HCT116 (cell line): Measurements from ENCODE around the gene CACNB2.

Experiments
- EGR1 ChIP-seq: IDR thresholded peaks from 2 replicates; pipeline ENCODE4 v1.6.1; 2012; ENCODE audit warnings: low read depth
- EZH2 ChIP-seq: fragments of 200-600 bp; sonication (generic); IDR thresholded peaks from 2 replicates; pipeline ENCODE4 v1.6.1; 2017; ENCODE audit warnings: antibody characterized with exemption, mixed run types
- FOSL1 ChIP-seq: IDR thresholded peaks from 2 replicates; pipeline ENCODE4 v1.6.1; 2012; ENCODE audit warnings: low read depth
- ZNF274 ChIP-seq: fragments of 200-500 bp; sonication (Bioruptor generic); IDR thresholded peaks from 2 replicates; pipeline ENCODE4 v1.6.1; 2014; ENCODE audit warnings: mild to moderate bottlenecking, low read depth, low read length, inconsistent platforms
- TF ChIP-seq, protein P1 (sequence below), 3 experiments: fragments of 200-600 bp in 1 of 3; sonication (generic) in 1 of 3; IDR thresholded peaks in 2 of 3; conservative IDR thresholded peaks in 1 of 3; 2 replicates each; pipeline ENCODE4 v1.5.1; 2012 to 2017; ENCODE audit warnings: low read depth in 2 of 3, low read length in 2 of 3, antibody characterized with exemption in 1 of 3, borderline replicate concordance in 1 of 3, control low read depth in 1 of 3, mild to moderate bottlenecking in 1 of 3, mixed read lengths in 1 of 3, mixed run types in 1 of 3, moderate library complexity in 1 of 3; ENCODE audit not compliant: insufficient read depth in 1 of 3

DNA sequence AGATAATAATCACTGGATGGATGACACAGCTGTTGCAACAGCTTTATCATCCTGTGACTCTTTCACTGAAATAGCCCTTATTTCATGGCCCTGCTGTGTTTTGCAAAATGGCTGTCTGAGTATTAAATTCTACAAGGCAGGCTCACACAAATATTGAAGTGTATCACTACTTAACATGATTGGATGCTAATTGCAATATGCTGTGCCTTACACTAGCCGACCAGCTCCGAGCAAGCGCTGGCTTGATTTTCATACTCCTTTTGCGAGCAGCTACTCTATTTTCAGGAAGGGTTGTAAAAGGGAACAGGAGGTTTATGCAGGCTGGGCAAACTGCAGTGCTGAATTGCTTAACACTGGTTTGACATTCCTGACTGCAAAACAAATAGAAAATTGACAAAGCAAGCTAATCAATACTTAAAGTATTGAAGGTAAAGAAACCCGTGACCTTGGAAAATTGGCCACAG lies 121.6 kb downstream of the CACNB2 start:
- TF ChIP-seq, protein P1, sequence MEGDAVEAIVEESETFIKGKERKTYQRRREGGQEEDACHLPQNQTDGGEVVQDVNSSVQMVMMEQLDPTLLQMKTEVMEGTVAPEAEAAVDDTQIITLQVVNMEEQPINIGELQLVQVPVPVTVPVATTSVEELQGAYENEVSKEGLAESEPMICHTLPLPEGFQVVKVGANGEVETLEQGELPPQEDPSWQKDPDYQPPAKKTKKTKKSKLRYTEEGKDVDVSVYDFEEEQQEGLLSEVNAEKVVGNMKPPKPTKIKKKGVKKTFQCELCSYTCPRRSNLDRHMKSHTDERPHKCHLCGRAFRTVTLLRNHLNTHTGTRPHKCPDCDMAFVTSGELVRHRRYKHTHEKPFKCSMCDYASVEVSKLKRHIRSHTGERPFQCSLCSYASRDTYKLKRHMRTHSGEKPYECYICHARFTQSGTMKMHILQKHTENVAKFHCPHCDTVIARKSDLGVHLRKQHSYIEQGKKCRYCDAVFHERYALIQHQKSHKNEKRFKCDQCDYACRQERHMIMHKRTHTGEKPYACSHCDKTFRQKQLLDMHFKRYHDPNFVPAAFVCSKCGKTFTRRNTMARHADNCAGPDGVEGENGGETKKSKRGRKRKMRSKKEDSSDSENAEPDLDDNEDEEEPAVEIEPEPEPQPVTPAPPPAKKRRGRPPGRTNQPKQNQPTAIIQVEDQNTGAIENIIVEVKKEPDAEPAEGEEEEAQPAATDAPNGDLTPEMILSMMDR (IDR thresholded peaks at IDR 0.05 in 2 of 3, conservative IDR thresholded peaks at IDR 0.05 in 1 of 3; ENCODE audit: borderline replicate concordance in 1 of 3, insufficient read depth in 1 of 3, low read depth in 2 of 3, low read length in 2 of 3): no peak
- no peak for TF ChIP-seq ZNF274
- no peak for TF ChIP-seq EZH2
- no peak for TF ChIP-seq FOSL1
- TF ChIP-seq EGR1: no peak
